ENCODE measurements around the gene PRR18. TPM values are rescaled to one million over a fixed set of nuclear protein-coding genes. Genes with fewer than 3 reads are reported as not detected.

Gene PRR18
- total RNA-seq, 1 donor from 2014 or later = 0.80 TPM

GRCh38 chr6:166257911-166258318, 50.3 kb downstream of the PRR18 start:
- DNase-seq (ENCODE audit: extremely low spot score, unreplicated experiment) = no peak
- H3K27ac Mint-ChIP-seq = no peak overlapping the region
- H3K9me3 Mint-ChIP-seq = no peaks in the 10 kb centered on the region
- peaks cover 62% of the 10 kb centered on the region for H3K27me3 Mint-ChIP-seq
- no peaks in the 10 kb centered on the region for H3K4me1 Mint-ChIP-seq (ENCODE audit: unreplicated experiment)
- H3K4me3 Mint-ChIP-seq = no peak overlapping the region
- TF ChIP-seq CTCF (conservative IDR thresholded peaks at IDR 0.05) = no peak
- no peaks in the 10 kb centered on the region for H3K36me3 Mint-ChIP-seq

Other genes with a start within 250 kb of the PRR18 start
- 0.85 and 2.0 TPM in 2 replicates for gene TBXT, start 140.5 kb downstream of the PRR18 start, total RNA-seq (ENCODE audit: low replicate concordance)
- 29.5 and 36.0 TPM in 2 replicates for gene SFT2D1, start 34.2 kb upstream of the PRR18 start, total RNA-seq (ENCODE audit: low replicate concordance)
- gene MPC1, start 74.5 kb upstream of the PRR18 start, total RNA-seq (ENCODE audit: low replicate concordance) = 40.9 and 45.8 TPM in 2 replicates